ENCODE measurements around the gene OLFML2A.
"Not testable (repeated sequence)": the region's sequence is repeated elsewhere in the genome, so short reads cannot be mapped to it uniquely, and the experiment has no call there.

Gene OLFML2A

DNA sequence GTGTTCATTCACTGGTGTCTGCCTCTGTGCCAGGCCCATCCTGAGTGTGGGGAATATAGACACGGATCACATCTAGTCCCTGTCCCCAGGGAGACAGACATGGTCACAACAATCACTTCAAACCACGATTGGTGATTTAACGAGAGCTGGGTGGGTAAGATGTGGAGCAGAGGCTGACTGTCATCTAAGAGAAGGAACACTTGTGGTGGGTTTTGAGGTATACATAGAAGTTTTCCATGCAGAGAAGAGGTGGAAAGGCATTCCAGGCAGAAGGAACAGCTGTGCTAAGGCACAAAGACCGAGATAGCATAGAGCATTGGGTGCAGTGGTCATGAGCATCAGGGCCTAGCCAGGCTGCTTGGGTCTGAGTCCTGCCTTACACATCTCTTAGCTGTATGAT lies 53.7 kb downstream of the OLFML2A start:
- no peak overlapping the region for H3K27ac ChIP-seq (ENCODE audit: poor library complexity, severe bottlenecking)
- DNase-seq (ENCODE audit: low spot score), result no peak
- no peak for ATAC-seq (ENCODE audit: low read depth)
- no peaks in the 10 kb centered on the region for H3K9me3 ChIP-seq (ENCODE audit: severe bottlenecking)
- peaks cover 18% of the 10 kb centered on the region for H3K4me1 ChIP-seq (ENCODE audit: insufficient read depth, poor library complexity, severe bottlenecking)
- no peaks in the 10 kb centered on the region for H3K36me3 ChIP-seq (ENCODE audit: low read depth)
- H3K27me3 ChIP-seq (ENCODE audit: insufficient read depth, poor library complexity, severe bottlenecking), result no peaks in the 10 kb centered on the region
- TF ChIP-seq, protein P1, sequence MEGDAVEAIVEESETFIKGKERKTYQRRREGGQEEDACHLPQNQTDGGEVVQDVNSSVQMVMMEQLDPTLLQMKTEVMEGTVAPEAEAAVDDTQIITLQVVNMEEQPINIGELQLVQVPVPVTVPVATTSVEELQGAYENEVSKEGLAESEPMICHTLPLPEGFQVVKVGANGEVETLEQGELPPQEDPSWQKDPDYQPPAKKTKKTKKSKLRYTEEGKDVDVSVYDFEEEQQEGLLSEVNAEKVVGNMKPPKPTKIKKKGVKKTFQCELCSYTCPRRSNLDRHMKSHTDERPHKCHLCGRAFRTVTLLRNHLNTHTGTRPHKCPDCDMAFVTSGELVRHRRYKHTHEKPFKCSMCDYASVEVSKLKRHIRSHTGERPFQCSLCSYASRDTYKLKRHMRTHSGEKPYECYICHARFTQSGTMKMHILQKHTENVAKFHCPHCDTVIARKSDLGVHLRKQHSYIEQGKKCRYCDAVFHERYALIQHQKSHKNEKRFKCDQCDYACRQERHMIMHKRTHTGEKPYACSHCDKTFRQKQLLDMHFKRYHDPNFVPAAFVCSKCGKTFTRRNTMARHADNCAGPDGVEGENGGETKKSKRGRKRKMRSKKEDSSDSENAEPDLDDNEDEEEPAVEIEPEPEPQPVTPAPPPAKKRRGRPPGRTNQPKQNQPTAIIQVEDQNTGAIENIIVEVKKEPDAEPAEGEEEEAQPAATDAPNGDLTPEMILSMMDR (IDR thresholded peaks at IDR 0.05; ENCODE audit: poor library complexity, severe bottlenecking), result no peak
- H3K4me3 ChIP-seq (ENCODE audit: severe bottlenecking), result no peak overlapping the region

- Histone ChIP-seq H3K36me3 (ENCODE audit: low read depth) (no peaks in the 10 kb centered on the region), H3K9me3 (ENCODE audit: severe bottlenecking) (no peaks in the 10 kb centered on the region), H3K4me3 (ENCODE audit: severe bottlenecking) (no peak overlapping the region), H3K4me1 (ENCODE audit: insufficient read depth, poor library complexity, severe bottlenecking) (peaks cover 18% of the 10 kb centered on the region), H3K27ac (ENCODE audit: poor library complexity, severe bottlenecking) (peak overlapping the region; percentile 64), H3K27me3 (ENCODE audit: insufficient read depth, poor library complexity, severe bottlenecking) (no peaks in the 10 kb centered on the region)
- ATAC-seq (ENCODE audit: low read depth), result no peak
- TF ChIP-seq, protein P1 (IDR thresholded peaks at IDR 0.05; ENCODE audit: poor library complexity, severe bottlenecking), result no peak
- no peak for DNase-seq (ENCODE audit: low spot score)
Measured at GRCh38 chr9:124831642-124832364, 54.9 kb downstream of the OLFML2A start.

GRCh38 chr9:124834591-124834990 lies 57.7 kb downstream of the OLFML2A start:
- ATAC-seq (ENCODE audit: low read depth) (peak; percentile 74), DNase-seq (ENCODE audit: low spot score) (peak; percentile 89)
- TF ChIP-seq, protein P1 (IDR thresholded peaks at IDR 0.05; ENCODE audit: poor library complexity, severe bottlenecking), result no peak
- no peaks in the 10 kb centered on the region for H3K9me3 ChIP-seq (ENCODE audit: severe bottlenecking)
- no peaks in the 10 kb centered on the region for H3K36me3 ChIP-seq (ENCODE audit: low read depth)
- H3K27me3 ChIP-seq (ENCODE audit: insufficient read depth, poor library complexity, severe bottlenecking), result no peaks in the 10 kb centered on the region
- H3K4me1 ChIP-seq (ENCODE audit: insufficient read depth, poor library complexity, severe bottlenecking), result peaks cover 18% of the 10 kb centered on the region
- H3K4me3 ChIP-seq (ENCODE audit: severe bottlenecking), result no peak overlapping the region
- peak overlapping the region; percentile 74 for H3K27ac ChIP-seq (ENCODE audit: poor library complexity, severe bottlenecking)

DNA sequence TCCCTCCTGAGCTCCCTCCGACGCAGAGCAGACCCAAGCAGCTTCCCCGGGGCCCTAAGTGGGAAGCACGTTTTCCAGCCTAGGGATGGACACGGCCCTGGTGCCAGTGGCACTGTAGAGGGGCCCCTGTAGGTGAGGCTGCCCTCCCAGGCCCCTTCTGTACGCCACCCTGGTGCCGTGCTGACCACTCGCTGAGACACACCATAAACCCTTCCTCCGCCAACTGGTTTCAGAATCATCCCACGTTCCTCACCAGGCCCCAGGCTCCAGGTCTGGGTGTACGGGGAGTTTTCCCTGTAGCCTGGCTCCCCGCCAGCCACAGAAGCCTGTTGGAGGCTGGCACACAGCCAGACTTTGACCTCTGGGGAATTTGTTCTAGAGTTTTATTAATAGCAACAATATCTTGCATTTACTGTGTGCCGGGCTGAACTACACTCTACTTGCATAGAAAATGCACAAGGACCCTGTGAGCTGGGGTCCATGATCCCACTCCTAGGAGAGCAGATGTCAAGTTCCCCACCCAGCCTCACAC lies 58.2 kb downstream of the OLFML2A start:
- peak; percentile 59 for ATAC-seq (ENCODE audit: low read depth)
- H3K36me3 ChIP-seq (ENCODE audit: low read depth), result no peaks in the 10 kb centered on the region
- DNase-seq (ENCODE audit: low spot score), result peak; percentile 90
- no peaks in the 10 kb centered on the region for H3K9me3 ChIP-seq (ENCODE audit: severe bottlenecking)
- peaks cover 18% of the 10 kb centered on the region for H3K4me1 ChIP-seq (ENCODE audit: insufficient read depth, poor library complexity, severe bottlenecking)
- no peak overlapping the region for H3K4me3 ChIP-seq (ENCODE audit: severe bottlenecking)
- TF ChIP-seq, protein P1 (IDR thresholded peaks at IDR 0.05; ENCODE audit: poor library complexity, severe bottlenecking), result no peak
- H3K27ac ChIP-seq (ENCODE audit: poor library complexity, severe bottlenecking), result peak overlapping the region; percentile 74
- no peaks in the 10 kb centered on the region for H3K27me3 ChIP-seq (ENCODE audit: insufficient read depth, poor library complexity, severe bottlenecking)

GRCh38 chr9:124838132-124838531 lies 61.2 kb downstream of the OLFML2A start:
- not testable (repeated sequence) for H3K9me3 ChIP-seq (ENCODE audit: severe bottlenecking); H3K4me3 ChIP-seq (ENCODE audit: severe bottlenecking); H3K36me3 ChIP-seq (ENCODE audit: low read depth); ATAC-seq (ENCODE audit: low read depth); H3K27ac ChIP-seq (ENCODE audit: poor library complexity, severe bottlenecking); DNase-seq (ENCODE audit: low spot score); H3K27me3 ChIP-seq (ENCODE audit: insufficient read depth, poor library complexity, severe bottlenecking)
- H3K4me1 ChIP-seq (ENCODE audit: insufficient read depth, poor library complexity, severe bottlenecking), result peaks cover 15% of the 10 kb centered on the region

- not testable (repeated sequence) for H3K27me3 ChIP-seq (ENCODE audit: insufficient read depth, poor library complexity, severe bottlenecking); H3K27ac ChIP-seq (ENCODE audit: poor library complexity, severe bottlenecking); ATAC-seq (ENCODE audit: low read depth); H3K36me3 ChIP-seq (ENCODE audit: low read depth); H3K4me3 ChIP-seq (ENCODE audit: severe bottlenecking); DNase-seq (ENCODE audit: low spot score); H3K9me3 ChIP-seq (ENCODE audit: severe bottlenecking)
- peaks cover 14% of the 10 kb centered on the region for H3K4me1 ChIP-seq (ENCODE audit: insufficient read depth, poor library complexity, severe bottlenecking)
Measured at GRCh38 chr9:124838567-124839275, 61.8 kb downstream of the OLFML2A start.
